SK-N-MC (cell line): ENCODE data around the gene PAMR1.

Source experiments
- DNase-seq: peaks from one replicate; pipeline ENCODE4 v3.0.0-alpha.2; 2011; ENCODE audit warnings: low read depth, low spot score
- H3K27ac ChIP-seq: fragments of 200-600 bp; sonication (generic); 2 replicates; pipeline ENCODE4 v1.5.1; 2016; ENCODE audit warnings: mixed run types
- H3K36me3 ChIP-seq: fragments of 200-600 bp; sonication (generic); 2 replicates; pipeline ENCODE4 v1.6.1; 2017; ENCODE audit warnings: antibody characterized with exemption, low read length, mixed read lengths; ENCODE audit not compliant: insufficient read depth
- H3K4me3 ChIP-seq: fragments of 200-600 bp; sonication (generic); 2 replicates; pipeline ENCODE4 v1.5.1; 2016
- H3K9ac ChIP-seq: fragments of 200-600 bp; sonication (generic); 2 replicates; pipeline ENCODE4 v1.8.0; 2017; ENCODE audit warnings: mixed run types, mixed read lengths; ENCODE audit not compliant: insufficient read length
- H3K9me3 ChIP-seq: fragments of 200-600 bp; sonication (generic); 2 replicates; pipeline ENCODE4 v1.6.1; 2017; ENCODE audit warnings: low read depth, mild to moderate bottlenecking, antibody characterized with exemption, low read length, moderate library complexity, mixed read lengths
- EZH2 ChIP-seq: fragments of 200-600 bp; sonication (generic); IDR thresholded peaks from one replicate; pipeline ENCODE4 v1.6.1; 2017; ENCODE audit warnings: antibody characterized with exemption
- FOXP2 ChIP-seq: optimal IDR thresholded peaks from 2 replicates; pipeline ENCODE3; 2011; ENCODE audit warnings: mild to moderate bottlenecking, moderate library complexity; ENCODE audit not compliant: insufficient read depth; ENCODE audit errors: extremely low read length, control extremely low read depth
- POLR2AphosphoS5 ChIP-seq: IDR thresholded peaks from 2 replicates; pipeline ENCODE4 v1.6.1; 2012; ENCODE audit warnings: mild to moderate bottlenecking, low read depth, low read length, borderline replicate concordance

The PAMR1 gene

GRCh38 chr11:35427071-35427470 is 98.3 kb downstream of the PAMR1 start:
- no peak for TF ChIP-seq POLR2AphosphoS5
- no peak for TF ChIP-seq FOXP2
- no peak for TF ChIP-seq EZH2
- DNase-seq: no peak
- H3K36me3 ChIP-seq: no peaks in the 10 kb centered on the region
- no peaks in the 10 kb centered on the region for H3K9me3 ChIP-seq
- H3K4me3 ChIP-seq: no peak overlapping the region
- H3K9ac ChIP-seq: no peak overlapping the region
- no peak overlapping the region for H3K27ac ChIP-seq

- Histone ChIP-seq H3K27ac (no peak overlapping the region), H3K36me3 (no peaks in the 10 kb centered on the region), H3K4me3 (no peak overlapping the region), H3K9ac (no peak overlapping the region), H3K9me3 (no peaks in the 10 kb centered on the region)
- TF ChIP-seq EZH2 (no peak), FOXP2 (no peak), POLR2AphosphoS5 (no peak)
- no peak for DNase-seq
These were observed 99.1 kb downstream of the PAMR1 start for GRCh38 chr11:35426351-35426750.

- H3K27ac ChIP-seq: no peak overlapping the region
- no peak overlapping the region for H3K4me3 ChIP-seq
- DNase-seq: no peak
- no peaks in the 10 kb centered on the region for H3K36me3 ChIP-seq
- H3K9me3 ChIP-seq: no peaks in the 10 kb centered on the region
- no peak for TF ChIP-seq EZH2
- TF ChIP-seq POLR2AphosphoS5: no peak
- no peak for TF ChIP-seq FOXP2
- H3K9ac ChIP-seq: no peak overlapping the region
These were observed 99.7 kb downstream of the PAMR1 start for GRCh38 chr11:35425603-35426212.

- TF ChIP-seq POLR2AphosphoS5 (no peak), EZH2 (no peak), FOXP2 (no peak)
- Histone ChIP-seq H3K9me3 (no peaks in the 10 kb centered on the region), H3K4me3 (no peak overlapping the region), H3K36me3 (no peaks in the 10 kb centered on the region), H3K27ac (no peak overlapping the region), H3K9ac (no peak overlapping the region)
- DNase-seq: no peak
These were observed 101.1 kb downstream of the PAMR1 start for GRCh38 chr11:35424157-35424940.

DNA sequence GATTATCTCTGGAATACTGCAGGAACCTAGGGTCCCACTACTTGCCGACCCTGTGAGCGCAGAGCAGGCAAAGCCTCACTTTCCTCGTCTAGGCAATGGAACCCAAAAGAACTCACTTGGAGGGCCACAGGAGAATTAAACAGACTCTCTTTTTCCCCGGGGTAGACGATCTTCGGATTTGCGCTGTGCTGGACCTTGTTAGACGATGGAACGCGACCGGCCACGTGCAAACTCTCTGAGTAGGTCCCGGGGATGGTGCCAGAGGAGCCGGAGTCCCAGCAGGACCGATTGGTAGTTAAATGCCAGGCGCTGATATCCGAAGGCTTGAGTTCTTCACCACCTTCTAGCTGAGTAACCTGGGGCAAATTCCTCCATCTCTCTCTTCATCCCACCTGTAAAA is 105.0 kb downstream of the PAMR1 start:
- H3K4me3 ChIP-seq: no peak overlapping the region
- no peak overlapping the region for H3K9ac ChIP-seq
- TF ChIP-seq EZH2 (no peak), POLR2AphosphoS5 (no peak), FOXP2 (no peak)
- no peak overlapping the region for H3K27ac ChIP-seq
- H3K36me3 ChIP-seq: no peaks in the 10 kb centered on the region
- no peak for DNase-seq
- no peaks in the 10 kb centered on the region for H3K9me3 ChIP-seq

DNA sequence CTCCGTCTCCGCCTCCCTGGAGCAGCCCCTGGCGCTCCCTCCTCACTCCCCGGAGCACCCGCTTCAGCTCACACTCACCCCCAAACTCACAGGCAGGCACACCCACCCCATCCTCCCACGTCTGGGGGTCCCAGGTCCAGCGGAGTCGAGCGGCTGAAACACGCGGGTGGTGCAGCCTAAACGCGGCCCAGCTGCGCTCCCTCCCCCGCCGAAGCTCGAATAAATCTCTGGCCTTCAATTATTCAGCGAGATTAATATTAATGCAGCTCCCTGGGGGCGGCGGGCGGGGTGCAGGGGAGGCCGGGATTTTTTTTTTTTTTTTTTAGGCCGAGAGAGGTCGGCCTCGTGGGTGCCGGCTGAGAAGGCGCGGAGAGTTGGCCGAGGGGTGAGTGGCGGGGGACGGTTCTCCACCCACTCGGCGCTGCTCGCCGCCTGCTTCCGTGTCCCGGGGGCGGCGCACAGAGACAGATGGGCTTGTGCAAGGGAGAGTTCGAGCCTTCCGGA is 105.5 kb downstream of the PAMR1 start:
- H3K9me3 ChIP-seq: no peaks in the 10 kb centered on the region
- peak overlapping the region; percentile 26; the same call in 1 of the 2 replicates for H3K4me3 ChIP-seq
- no peak overlapping the region for H3K27ac ChIP-seq
- no peak overlapping the region for H3K9ac ChIP-seq
- TF ChIP-seq FOXP2: no peak
- TF ChIP-seq POLR2AphosphoS5: no peak
- TF ChIP-seq EZH2: no peak
- DNase-seq: no peak
- H3K36me3 ChIP-seq: no peaks in the 10 kb centered on the region

GRCh38 chr11:35419184-35419829 is 106.1 kb downstream of the PAMR1 start, which contains the start of gene SLC1A2:
Gene SLC1A2 (minus strand): TSS chr11:35419558. CDS start chr11:35418966, 592 bp downstream.
- H3K36me3 ChIP-seq: no peaks in the 10 kb centered on the region
- no peak for TF ChIP-seq EZH2
- no peak for TF ChIP-seq POLR2AphosphoS5
- no peak for TF ChIP-seq FOXP2
- peak within 1 kb of the TSS; percentile 26; the same call in 1 of the 2 replicates for H3K4me3 ChIP-seq
- no peaks in the 10 kb centered on the region for H3K9me3 ChIP-seq
- H3K27ac ChIP-seq: no peak within 1 kb of the TSS
- H3K9ac ChIP-seq: no peak within 1 kb of the TSS
- DNase-seq: no peak
